Subcutaneous adipose tissue (tissue), 4 donors: ENCODE measurements around the gene DTX4. TPM values are rescaled to one million over a fixed set of nuclear protein-coding genes. Genes with fewer than 3 reads are reported as not detected.

Experiments
- CTCF ChIP-seq: fragments of 450-650 bp; IDR thresholded peaks from one replicate; pipeline ENCODE4 v1.5.1; 2016; ENCODE audit warnings: low read depth, mild to moderate bottlenecking, control low read depth, antibody characterized with exemption, moderate library complexity
- total RNA-seq, 4 donors: library from RNA; depleted of rRNA; stranded (reverse); fragments of >200 nt; gene quantifications; one replicate each; pipeline ENCODE4 v1.1.0, GENCODE V29; 2016

The DTX4 gene
- total RNA-seq, 4 donors from 2014 or later = 7.9 to 30.6 (median 21.1) TPM

DNA sequence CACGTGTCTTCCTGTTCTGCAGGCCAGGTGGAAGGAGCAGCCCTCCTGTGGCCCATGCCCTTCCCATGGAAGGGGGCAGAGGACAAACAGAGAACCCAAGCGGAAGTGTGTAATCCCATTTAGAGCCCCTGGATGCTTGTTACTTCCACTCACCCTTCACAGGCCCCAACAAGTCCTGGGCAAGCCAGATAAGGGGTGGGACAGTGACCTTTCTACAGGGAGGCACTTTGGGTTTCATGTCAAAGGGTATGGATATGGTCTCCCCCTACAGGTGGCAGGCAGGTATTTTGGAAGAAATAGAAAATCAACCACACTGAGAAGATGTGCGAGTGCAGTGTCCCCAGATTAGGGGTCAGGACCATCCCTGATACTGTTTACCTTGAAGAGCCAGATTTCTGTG is 29.4 kb downstream of the DTX4 start:
- no peak for TF ChIP-seq CTCF

- TF ChIP-seq CTCF = no peak
These were observed 32.8 kb downstream of the DTX4 start for GRCh38 chr11:59204746-59205145.

- TF ChIP-seq CTCF = no peak
These were observed 33.7 kb downstream of the DTX4 start for GRCh38 chr11:59205648-59206047.

DNA sequence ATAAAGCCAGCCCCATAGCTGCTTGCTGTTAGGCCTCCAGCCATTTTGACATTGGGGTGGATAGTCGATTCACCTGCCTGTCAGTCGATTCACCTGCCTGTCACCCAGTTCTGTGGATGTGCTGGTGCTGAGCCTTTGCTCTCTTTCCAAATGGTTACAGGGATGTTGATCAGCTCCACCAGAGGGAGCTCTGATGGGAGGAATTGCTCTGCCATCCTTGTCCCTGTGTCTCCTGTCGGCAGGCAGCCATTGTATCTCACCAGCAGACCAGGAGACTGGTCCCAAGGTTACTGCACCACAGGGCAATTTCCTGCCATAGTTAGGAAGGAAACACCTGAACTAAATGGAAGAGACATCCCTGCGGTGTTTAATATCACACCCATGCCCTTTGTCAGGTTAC is 34.7 kb downstream of the DTX4 start:
- TF ChIP-seq CTCF = no peak

DNA sequence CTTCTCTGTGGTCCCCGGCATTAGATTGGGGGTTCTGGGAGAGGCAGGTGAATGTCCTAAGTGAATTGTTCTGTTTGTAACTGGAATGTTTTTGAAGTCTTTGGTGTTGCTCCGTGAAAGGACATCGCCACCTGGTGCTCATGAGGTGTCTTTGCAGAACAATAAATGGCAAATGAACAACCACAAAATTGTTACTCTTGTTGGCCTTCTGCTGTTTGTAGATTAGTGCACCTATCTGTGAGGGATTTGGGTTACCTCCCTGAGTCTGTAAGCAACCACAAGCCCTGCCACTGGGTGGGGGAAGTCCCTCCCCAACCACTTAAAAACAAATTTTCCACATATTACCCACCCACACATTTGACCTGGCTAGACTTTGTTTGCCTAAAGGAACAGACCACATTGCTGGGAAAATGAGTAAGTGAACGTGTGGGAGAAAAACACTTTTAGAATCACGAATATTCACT is 36.1 kb downstream of the DTX4 start:
- no peak for TF ChIP-seq CTCF

GRCh38 chr11:59208956-59209355 is 37.0 kb downstream of the DTX4 start:
- TF ChIP-seq CTCF = no peak

DNA sequence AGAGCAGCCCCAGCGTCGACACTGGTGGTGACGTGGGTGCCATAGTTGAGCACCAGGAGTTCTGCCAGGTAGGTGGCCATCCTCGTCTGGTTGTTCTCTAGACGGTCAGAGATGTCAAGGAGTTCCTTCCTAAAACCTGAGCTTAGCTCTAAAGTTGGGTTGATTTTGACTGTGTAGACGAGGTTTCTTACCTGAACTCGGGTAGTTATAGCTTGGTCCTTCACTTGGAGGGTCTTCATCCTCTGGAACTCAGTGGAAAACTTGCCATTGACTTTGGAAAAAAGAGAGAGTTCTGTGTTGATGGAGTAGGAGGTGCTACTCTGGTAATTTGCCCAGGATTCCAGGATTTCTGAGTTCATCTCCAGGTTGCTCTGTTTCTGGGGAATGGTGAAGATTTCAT is 40.3 kb downstream of the DTX4 start:
- no peak for TF ChIP-seq CTCF
